ENCODE results near the gene ZNF592.

- no peak for TF ChIP-seq CTCF (IDR thresholded peaks at IDR 0.05)
- TF ChIP-seq POLR2A (IDR thresholded peaks at IDR 0.05): no peak
These were observed 64.5 kb downstream of the ZNF592 start for GRCh38 chr15:84812842-84813241.
